ENCODE data around the gene TMEM219.
"Not testable (repeated sequence)": the region's sequence is repeated elsewhere in the genome, so short reads cannot be mapped to it uniquely, and the experiment has no call there.

TMEM219 gene, protein sequence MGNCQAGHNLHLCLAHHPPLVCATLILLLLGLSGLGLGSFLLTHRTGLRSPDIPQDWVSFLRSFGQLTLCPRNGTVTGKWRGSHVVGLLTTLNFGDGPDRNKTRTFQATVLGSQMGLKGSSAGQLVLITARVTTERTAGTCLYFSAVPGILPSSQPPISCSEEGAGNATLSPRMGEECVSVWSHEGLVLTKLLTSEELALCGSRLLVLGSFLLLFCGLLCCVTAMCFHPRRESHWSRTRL

GRCh38 chr16:29961479-29962343 is at the start of gene TMEM219:
Gene TMEM219 (plus strand): TSS chr16:29962079. CDS start chr16:29963144, 1,065 bp downstream.
- DNase-seq (ENCODE audit: extremely low read depth in 1 of 2, low read depth in 1 of 2): peak; percentile 76 to 90

DNA sequence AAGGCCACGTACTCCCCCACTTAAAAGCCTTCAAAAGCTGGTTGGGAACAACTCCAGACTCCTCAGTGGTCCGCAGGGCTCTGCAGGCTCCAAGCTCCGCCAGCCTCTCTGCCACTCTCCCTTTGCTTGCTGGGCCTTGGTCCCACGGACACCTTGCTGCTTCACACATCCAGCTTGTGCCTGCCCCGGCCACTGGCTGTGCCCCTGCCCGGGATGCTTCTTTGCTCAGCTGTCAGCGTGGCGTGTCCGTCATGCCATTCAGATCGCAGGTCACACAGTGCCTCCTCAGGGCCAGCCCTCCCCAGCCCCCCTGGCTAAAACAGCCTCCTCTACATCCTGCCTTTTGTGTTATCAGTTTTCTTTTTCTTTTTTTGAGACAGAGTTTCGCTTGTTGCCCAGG is 49.8 kb upstream of the TMEM219 start:
- DNase-seq (ENCODE audit: extremely low read depth in 1 of 2, low read depth in 1 of 2): no peak

GRCh38 chr16:29913514-29913913 is 48.4 kb upstream of the TMEM219 start:
- no peak for DNase-seq (ENCODE audit: extremely low read depth in 1 of 2, low read depth in 1 of 2)

DNA sequence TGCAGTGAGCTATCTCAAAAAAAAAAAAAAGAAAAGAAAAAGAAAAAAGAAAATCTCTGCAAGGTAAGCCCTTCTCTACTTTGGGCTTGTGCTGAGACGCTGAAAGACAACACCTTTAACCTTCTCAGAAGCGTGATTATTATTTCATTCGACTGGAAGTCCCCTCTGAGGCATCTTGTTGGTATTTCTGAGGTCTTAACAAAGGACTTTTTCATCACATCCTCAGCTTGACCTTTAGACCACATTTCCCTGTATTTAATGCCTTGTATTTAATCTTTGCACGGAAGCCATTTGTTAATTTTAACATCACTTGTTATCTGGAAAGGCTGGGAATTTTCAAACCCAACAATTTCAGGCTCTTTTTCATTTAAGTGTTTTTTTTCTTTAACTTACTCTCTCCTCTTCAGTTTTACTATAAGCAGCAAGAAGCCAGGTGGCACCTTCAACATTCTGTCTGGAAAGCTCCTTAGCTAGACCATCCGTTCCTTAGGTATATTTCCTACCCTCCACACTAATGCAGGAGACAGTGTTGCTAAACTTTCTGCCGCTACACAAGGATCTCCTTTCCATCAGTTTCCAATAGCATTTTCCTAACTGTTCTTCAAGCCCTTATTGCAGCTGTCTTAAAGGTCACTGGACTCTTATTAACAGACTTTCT is 46.2 kb upstream of the TMEM219 start:
- no peak for DNase-seq (ENCODE audit: extremely low read depth in 1 of 2, low read depth in 1 of 2)

DNA sequence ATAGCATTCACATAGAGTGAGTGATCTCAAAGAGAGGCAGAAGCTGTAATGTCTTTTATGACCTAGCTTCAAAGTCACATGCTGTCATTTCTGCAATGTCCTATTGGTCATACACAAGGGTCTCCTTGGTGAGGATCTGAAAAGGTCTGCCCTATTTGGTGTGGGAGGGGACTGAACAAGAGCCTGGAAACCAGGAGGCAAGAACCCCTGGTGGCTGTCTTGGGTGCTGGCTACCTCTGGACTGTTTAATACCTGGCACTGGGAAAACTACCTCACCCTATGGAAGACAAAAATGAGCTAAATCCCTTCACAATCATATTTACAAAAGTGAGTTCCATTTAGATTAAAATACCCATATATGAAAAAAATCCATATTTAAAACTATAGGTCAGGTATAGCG is 44.9 kb upstream of the TMEM219 start:
- DNase-seq (ENCODE audit: extremely low read depth in 1 of 2, low read depth in 1 of 2): no peak

- DNase-seq (ENCODE audit: extremely low read depth in 1 of 2, low read depth in 1 of 2): no peak
Measured at GRCh38 chr16:29920288-29921033, 41.4 kb upstream of the TMEM219 start.

DNA sequence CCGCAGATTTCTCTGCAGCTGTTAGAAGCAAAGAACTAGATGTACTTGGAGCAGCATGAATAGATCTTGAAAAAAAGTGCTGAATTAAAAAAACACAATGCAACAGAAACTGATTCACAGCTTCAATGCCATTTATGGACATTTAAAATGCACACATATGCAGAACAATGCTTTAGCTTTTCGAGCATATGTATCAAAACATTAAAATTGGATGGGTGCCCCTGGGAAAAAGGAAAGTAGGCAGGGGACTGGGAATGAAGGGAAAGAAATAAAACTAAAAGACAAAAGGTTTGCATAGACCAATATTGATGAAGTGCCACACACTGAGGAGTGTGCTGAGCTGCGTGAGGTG is 40.9 kb upstream of the TMEM219 start:
- no peak for DNase-seq (ENCODE audit: extremely low read depth in 1 of 2, low read depth in 1 of 2)

DNA sequence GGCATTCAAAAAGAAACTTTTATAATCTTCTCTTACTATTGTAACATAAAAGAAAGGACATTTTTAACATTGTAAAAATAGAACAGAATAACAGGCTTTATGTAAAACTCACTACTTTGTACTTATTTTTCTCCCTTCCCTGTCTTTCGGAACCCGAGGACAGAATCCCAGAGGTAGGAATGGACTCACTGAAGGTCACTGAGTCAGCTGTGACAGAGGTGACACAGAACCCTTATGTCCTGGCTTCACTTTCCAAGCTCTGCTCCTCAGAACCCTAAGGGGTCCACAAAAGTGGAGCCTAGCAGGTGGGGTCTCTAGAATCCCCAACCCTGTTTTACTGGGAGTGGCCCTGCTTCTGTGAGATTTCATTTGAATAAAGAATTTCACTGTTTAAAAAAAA is 39.6 kb upstream of the TMEM219 start:
- no peak for DNase-seq (ENCODE audit: extremely low read depth in 1 of 2, low read depth in 1 of 2)

DNA sequence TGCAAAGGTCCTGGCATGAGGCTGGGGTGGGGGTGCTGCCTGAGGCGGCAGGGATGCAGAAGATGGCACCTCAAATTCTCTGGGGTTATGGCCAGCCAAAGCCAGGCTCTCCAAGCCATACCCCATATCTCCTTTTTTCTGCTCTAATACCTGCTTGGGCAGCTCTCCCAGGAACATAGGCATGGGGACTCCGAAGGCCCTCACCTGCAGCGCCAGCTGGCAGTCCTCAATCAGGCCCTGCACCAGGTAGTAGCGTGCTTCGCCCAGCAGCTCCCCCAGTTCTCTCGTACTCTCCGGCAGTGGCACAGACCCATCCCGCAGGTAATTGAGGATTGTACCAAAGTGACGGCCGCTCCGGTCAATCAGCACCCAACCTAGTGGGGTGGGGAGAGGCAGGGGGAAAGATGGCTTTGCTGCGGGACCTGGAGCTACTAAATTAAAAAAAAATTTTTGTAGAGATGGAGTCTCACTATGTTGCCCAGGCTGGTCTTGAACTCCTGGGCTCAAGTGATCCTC is 38.8 kb upstream of the TMEM219 start:
- no peak for DNase-seq (ENCODE audit: extremely low read depth in 1 of 2, low read depth in 1 of 2)

DNA sequence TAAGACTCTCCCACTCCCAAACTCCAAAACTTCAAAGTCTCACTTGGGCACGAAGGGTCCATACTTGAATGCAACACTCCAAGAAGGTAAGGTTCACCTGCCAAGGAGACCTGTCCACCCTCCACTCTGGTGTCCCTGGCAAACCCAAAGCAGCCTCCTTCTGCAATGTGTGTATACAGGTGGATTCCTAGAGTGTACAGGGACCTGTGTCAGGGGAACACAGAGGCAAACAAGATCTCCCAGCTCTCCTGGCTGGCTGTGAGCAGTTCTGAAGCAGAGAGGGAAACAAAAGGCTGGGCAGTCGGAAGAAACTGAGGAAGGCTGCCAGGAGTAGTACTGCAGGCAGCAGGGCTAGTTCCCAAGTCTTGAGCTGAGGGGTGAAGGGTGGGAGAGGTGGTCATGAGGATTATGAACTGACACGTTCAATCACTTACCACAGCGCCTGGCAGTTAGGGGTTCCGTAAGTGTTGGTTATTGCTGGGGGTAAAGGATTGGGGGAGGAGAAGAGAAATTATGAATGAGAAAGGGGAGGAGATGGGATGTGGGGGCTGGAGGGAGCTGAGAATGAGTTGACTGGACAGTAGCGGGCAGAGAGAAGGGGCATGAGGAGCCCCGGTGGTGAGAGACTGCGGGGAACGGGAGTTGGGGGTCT is 36.6 kb upstream of the TMEM219 start:
- no peak for DNase-seq (ENCODE audit: extremely low read depth in 1 of 2, low read depth in 1 of 2)

DNA sequence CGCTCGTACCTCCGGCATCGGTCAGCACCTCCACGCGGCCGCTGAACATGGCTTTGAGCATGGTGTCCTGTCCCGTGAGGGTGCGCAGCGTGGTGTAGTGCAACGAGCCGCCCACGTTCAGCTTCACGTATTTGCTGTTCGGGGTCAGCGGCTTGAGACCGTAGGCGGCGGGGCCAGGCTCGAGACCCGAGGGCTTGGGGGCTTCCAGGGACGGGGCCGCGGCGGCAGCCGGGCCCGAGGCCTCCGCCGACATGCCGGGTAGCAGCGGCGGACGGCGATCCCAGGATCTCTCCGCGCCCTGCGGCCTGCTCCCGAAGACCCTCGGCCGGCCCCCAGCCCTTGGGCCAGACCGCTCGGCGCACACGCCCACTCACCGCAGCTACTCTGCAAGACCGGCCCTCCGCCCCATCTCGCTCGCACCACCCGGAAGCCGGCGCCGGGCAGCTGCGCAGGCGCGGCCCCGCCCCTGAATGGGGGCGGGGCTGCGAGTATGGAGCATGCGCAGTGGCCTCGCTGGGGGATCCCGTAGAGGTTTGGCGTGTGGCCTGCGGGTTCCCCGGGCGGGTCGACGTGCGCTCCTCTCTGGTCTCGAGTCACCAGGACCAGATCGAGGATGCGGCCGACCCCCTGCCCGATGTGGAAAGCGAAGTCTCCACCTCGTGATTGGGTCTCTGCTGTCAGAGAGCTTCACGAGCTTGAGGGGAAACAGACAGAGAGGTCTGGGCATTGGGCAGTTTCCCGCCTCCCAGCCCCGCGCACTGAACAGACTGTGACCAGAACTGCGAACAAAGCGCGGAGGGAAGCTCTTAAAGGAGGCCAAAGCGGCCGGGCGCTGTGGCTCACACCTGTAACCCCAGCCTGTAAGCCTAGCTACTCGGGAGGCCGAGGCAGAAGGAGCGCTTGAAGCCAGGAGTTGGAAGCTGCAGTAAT is 35.8 kb upstream of the TMEM219 start, which contains the start of gene KCTD13:
KCTD13 (minus strand) TSS at position 446 of the 930 bp plus-strand sequence; CDS start at position 253, 193 bp downstream.
- DNase-seq (ENCODE audit: extremely low read depth in 1 of 2, low read depth in 1 of 2): peak; percentile 72 to 92

GRCh38 chr16:29926711-29927052 is 35.2 kb upstream of the TMEM219 start:
- DNase-seq (ENCODE audit: extremely low read depth in 1 of 2, low read depth in 1 of 2): no peak

GRCh38 chr16:29927070-29927905 is 34.6 kb upstream of the TMEM219 start:
- DNase-seq (ENCODE audit: extremely low read depth in 1 of 2, low read depth in 1 of 2): no peak

DNA sequence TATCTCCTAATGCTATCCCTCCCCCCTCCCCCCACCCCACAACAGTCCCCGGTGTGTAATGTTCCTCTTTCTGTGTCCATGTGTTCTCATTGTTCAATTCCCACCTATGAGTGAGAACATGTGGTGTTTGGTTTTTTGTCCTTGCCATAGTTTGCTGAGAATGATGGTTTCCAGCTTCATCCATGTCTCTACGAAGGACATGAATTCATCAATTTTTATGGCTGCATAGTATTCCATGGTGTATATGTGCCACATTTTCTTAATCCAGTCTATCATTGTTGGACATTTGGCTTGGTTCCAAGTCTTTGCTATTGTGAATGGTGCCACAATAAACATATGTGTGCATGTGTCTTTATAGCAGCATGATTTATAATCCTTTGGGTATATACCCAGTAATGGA is 30.1 kb upstream of the TMEM219 start:
- not testable (repeated sequence) for DNase-seq (ENCODE audit: extremely low read depth in 1 of 2, low read depth in 1 of 2)

- no peak for DNase-seq (ENCODE audit: extremely low read depth in 1 of 2, low read depth in 1 of 2)
Measured at GRCh38 chr16:29940656-29941055, 21.2 kb upstream of the TMEM219 start.

- DNase-seq (ENCODE audit: extremely low read depth in 1 of 2, low read depth in 1 of 2): no peak
Measured at GRCh38 chr16:29943846-29944799, 17.8 kb upstream of the TMEM219 start.

- DNase-seq (ENCODE audit: extremely low read depth in 1 of 2, low read depth in 1 of 2): no peak
Measured at GRCh38 chr16:29947897-29948296, 14.0 kb upstream of the TMEM219 start.
